ENCODE data around the gene UBAP1L.
"Not testable (repeated sequence)": the region's sequence is repeated elsewhere in the genome, so short reads cannot be mapped to it uniquely, and the experiment has no call there.

DNA sequence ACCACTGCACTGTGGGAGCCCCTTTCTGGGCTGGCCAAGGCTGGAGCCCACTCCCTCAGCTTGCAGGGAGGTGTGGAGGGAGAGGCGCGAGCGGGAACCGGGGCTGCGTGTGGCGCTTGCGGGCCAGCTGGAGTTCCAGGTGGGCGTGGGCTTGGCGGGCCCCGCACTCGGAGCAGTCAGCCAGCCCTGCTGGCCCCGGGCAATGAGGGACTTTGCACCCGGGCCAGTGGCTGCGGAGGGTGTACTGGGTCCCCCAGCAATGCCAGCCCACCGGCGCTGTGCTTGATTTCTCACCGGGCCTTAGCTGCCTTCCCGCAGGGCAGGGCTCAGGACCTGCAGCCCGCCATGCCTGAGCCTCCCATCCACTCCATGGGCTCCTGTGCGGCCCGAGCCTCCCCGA lies 40.1 kb downstream of the UBAP1L start:
- TF ChIP-seq, protein P1, sequence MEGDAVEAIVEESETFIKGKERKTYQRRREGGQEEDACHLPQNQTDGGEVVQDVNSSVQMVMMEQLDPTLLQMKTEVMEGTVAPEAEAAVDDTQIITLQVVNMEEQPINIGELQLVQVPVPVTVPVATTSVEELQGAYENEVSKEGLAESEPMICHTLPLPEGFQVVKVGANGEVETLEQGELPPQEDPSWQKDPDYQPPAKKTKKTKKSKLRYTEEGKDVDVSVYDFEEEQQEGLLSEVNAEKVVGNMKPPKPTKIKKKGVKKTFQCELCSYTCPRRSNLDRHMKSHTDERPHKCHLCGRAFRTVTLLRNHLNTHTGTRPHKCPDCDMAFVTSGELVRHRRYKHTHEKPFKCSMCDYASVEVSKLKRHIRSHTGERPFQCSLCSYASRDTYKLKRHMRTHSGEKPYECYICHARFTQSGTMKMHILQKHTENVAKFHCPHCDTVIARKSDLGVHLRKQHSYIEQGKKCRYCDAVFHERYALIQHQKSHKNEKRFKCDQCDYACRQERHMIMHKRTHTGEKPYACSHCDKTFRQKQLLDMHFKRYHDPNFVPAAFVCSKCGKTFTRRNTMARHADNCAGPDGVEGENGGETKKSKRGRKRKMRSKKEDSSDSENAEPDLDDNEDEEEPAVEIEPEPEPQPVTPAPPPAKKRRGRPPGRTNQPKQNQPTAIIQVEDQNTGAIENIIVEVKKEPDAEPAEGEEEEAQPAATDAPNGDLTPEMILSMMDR (IDR thresholded peaks at IDR 0.05; ENCODE audit: insufficient read depth, low read length, poor library complexity, severe bottlenecking): not testable (repeated sequence)
- not testable (repeated sequence) for TF ChIP-seq EZH2phosphoT487 (conservative IDR thresholded peaks at IDR 0.05; ENCODE audit: low read length)

Data from SU-DHL-6 (cell line).